HG03103 (cell line): ENCODE data around the gene UNC5B.

Source experiments
- ATAC-seq: cut with Tn5 transposase; IDR thresholded peaks from one replicate; pipeline ENCODE4 v1.9.1; 2021; ENCODE audit warnings: low read depth; ENCODE audit not compliant: unreplicated experiment

The UNC5B gene

DNA sequence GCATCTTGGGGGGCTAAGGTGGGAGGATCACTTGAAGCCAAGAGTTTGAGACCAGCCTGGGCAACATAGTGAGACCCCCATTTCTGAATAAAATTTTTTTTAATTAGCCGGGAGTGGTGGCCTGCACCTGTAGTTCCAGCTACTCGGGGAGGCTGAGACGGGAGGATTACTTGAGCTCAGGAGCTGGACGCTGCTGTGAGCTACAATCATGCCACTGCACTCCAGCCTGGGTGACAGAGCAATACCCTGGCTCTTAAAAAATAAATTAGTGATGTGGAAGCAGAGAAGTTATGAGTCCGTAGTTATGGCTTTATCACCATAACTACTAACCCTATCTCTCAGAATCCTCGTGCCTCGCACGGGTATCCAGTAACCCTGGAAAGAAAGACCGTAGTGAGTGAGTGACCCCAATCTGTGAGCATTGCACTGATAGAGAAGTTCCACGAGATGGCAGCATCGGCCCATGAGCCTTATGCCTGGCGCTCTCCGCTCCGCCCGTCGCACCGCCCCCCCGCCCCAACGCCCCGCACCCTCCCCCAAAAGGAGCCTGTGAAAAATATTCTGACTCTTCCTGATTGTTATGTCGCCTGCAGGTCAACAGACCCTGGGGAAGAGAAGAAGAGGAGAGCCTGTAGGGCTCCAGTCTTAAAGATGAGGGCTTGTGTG lies 101.8 kb downstream of the UNC5B start:
- no peak for ATAC-seq

DNA sequence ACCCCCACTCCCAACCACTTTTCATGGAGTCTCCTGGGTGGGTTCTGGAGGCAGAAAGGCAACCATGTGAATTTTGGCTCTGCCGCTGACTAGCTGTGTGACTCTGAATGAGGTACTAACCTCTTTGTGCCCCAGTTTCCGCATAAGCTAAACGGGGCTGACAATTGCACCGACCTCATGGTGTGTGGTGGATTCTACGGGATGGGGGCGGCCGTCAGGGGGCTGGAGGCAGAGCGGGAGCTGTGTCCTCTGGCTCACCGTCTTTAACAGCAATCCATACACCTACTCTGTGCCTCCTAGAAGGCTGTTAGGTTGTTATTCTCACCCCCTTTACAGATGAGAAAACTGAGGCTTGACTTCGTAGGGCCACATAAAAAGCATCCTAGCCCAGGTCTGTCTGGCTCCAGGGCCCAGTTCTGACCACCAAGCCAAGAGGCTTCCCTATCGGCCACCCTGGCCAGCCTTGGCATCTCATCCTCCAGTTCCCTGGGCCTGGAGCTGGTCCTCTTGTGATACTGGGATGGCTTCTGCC lies 102.4 kb downstream of the UNC5B start:
- no peak for ATAC-seq

DNA sequence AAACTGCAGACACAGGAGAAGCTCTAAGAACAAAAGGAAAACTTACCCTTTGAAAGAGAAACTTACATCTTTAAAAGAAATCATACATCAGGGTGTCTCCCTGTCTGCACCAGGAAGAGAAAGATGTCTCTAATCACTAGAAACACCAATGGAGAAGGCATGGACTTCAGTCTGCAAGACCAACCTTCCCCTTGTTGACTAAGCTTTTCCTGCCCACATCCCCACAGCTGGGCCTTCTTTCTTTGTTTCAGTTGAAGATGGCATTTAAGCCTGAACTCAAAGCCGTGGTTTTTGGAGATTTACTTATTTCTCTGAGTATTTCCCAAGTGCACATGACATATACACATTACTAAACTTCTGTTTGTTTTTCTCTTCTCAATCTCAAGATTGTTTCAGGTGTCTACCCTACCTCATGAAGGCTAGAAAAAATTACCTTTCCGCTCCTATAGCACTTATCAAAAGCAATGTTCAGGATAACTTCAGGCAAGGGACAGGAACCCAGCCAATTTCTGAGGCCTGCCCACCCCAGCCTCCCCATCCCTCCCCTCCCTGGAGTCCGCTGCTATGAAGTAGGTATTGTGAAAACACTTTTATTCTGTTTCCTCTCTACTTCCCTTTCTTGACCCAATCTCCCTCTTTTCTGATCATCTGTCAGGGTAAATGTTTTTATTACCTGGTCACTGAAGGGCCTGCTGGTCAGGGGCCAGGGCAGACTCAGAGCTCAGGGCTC lies 103.9 kb downstream of the UNC5B start:
- ATAC-seq, result no peak

DNA sequence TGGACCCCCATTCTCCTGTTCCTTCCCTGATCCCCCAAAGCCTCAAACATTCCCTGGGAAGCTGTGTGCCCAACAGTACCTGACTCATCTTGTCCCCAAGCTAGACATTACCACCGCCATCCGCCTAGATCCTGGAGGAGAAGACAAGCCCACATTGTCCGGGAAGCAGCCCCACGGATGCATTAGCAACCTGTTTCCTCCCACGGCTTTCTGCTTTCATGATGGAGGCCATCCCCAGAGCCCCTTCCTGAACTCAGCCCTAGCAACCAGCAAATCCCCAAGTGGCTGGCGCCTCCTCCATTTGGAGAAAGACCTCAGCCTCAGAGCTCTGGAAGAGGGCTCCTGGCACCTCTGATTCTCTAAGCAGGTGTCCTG lies 104.4 kb downstream of the UNC5B start:
- ATAC-seq, result no peak

DNA sequence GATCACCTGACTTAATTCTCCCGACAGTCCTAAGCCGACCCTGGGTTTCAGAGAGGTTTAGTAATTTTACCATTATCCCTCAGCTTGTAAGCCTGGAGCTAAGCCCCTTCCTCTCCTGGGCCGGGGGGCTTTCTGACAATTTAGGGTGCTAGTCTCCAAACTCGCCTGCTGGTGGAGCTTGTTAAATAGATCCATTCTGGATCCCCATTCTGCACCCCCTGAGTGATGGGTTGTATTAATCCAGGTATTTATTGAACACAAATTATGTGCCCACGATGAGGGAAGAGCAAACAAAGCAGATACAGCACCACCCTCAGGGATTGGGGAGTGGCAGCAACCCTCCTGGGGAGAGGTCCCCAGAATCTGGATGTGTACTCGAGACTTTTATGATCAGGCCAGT lies 105.4 kb downstream of the UNC5B start:
- ATAC-seq, result no peak

DNA sequence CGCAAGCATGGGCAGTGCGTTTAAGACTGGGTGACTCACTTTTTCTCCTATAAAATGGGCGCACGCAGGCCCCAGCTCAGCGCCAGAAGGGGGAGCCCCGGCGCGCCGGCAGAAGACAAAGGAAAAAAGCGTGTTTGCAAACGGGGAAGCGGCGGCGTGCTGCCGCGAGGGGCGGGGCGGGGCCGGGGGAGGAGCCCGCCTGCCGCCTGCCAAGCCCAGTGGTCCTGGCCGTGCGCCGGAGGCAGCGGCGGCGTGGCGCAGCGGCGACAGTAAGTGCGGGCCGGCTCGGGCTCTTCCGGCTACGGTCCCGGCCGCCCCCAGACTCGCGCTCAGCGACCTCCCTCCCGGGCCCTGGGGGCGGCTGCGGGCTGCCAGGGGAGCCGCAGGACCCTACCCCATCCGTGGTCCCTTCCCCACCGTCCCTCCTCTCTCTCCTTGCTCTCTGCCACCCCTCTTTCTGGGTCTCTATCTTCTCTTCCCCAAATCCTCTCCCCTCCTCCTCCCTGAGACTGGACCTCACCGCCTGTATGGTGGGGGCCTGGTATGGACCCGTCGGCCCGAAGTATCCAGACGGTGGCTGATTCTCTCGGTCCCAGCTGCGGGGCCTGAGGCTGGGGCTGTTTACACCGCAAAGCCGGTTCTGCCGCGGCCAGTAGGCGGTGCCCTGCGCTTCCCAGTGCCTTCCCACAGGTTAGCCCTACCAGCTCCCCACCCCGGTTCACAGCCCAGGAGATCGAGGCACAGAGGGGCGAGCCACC lies 106.9 kb downstream of the UNC5B start, which contains the start of gene SLC29A3:
SLC29A3 (plus strand) TSS at position 218 of the 758 bp plus-strand sequence; CDS start at position 269, 51 bp downstream.
- ATAC-seq, result peak; percentile 64

DNA sequence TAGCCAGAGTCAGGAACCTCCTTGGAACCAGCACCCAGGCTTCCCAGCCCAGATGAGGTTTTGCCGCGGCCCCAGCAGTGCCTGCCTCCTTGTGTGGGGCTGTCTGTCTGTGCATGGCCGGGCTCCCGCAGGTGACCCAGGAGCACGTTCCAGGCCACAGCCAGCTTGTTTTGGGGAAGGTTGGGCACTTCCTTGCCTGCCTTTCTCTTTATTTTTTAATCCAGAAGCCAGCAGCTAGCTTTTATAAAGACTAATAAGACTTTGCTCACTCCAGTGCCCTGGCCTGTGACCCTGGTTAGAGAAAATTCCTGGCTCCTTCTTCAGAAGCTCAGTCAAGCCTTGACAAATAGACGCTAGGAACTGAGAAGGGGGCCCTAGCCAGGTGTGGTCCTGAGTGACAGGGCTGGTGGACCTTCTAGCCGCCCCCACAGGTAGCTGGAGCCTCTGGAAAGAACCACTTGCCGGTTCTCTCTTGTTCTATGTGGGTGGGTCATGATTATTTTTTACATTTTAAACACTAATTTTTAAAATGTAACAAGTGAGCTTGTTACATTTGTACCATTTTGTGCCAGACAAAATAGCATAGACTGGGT lies 107.5 kb downstream of the UNC5B start:
- ATAC-seq, result no peak

DNA sequence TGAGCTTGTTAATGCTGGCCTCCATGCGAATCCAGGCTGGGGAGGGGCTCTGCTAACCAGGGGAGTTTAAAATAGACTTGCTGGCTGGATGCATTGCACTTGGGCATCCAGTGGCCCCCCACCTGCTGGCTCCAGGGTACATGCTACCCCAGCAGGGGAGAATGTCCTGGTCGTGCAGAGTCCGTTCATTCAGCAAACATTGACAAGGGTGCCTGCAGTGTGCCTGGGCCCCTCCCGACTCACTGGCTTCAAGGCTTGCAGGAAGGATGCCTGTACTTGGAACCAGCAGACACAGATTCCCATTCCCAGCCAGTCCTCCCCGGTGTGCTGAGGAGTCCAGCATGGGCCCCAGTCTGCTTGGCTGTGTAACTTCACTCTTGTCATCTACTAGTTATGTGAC lies 108.2 kb downstream of the UNC5B start:
- ATAC-seq, result no peak

DNA sequence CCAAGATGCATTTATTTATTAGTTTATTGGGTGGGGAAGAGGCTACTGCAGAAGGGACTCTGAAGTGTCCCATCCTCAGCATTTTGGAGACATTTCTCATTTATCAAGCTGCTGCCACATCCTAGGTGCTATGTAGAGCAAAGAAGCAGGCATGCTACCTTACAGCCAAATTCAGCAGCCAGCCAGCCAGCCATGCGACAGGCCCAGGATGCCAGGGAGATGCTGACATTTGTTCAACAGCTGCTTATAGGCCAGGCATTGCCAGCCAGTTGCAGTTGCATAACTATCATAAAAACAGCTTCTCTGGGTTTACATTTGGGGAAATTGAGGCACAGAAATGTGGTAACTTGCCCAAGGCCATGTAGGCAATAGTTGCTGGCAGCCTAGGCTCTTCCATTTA lies 109.0 kb downstream of the UNC5B start:
- ATAC-seq, result no peak

DNA sequence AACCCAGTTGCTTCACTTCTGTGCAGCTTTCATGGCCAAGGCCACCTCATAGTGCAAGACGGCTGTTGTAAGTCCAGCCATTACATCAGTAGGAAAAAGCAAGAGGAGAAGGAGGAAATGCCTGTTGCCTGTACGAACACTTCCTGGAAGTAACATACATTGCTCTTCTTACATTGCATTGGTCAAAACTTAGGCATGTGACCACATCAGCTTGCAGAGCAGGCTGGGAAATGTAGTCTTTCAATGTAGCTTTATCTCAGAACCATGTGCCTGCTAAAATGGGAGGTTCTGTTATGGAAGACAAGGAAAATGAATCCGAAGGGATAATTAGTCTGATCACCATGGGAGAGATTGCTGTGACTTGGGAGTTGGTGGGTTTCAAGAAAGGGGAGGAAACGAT lies 111.0 kb downstream of the UNC5B start:
- ATAC-seq, result no peak

DNA sequence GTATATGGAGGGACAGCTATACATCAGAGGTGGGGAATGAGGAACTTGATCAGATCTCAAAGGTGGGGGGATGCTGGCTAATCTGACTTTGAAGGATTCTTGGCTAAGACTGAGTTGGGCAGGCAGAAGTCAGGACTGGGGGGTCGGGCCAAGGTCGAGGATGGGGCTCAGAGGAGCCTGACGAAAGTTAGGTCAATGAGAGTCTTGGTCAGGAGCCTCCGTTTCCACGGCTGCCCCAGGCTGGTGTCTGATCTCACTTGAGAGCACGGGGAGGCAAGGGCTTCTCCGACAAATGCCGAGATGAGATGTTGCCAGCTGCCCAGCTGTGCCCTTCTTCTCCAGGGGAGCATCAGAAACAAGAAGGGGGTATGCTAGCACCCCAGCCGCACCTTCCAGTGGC lies 112.4 kb downstream of the UNC5B start:
- ATAC-seq, result no peak

DNA sequence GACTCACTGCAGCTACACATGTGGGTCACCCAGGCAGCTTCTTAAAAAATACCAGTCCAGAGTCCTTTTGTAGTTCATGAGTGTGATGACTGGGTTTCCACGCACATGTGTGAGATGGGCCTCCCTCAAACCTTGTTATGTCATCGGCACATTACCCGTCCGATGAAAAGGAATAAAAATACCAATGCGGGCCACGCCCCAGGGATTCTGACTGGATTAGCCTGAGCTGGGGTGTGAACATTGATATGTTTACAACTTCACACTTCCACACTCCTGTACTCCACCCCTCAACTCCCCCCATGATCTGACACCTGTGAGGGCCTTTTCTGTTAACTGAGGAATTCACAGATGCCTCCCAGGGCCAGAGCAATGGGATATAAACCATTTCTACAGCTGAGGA lies 112.9 kb downstream of the UNC5B start:
- ATAC-seq, result no peak

DNA sequence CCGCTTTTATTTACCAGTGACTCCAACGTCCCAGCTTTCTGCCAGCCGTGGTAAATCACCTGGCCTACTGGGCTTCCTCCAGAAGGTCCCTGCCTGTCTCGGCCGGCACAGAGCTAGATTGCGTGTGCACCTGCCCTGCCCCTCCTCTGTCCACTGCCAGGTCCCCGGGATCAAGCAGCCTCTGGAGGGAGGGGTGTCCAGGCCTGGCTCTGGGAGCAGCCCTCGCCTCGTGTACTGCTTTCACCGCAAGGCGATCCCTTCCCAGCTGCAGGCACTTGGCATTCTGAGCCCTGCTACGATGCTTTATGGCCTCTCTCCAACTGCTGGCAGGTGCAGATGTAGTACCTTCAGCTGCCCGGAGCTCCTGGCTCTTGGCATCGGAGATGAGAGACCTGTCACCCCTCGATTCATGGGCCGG lies 114.1 kb downstream of the UNC5B start:
- ATAC-seq, result no peak

DNA sequence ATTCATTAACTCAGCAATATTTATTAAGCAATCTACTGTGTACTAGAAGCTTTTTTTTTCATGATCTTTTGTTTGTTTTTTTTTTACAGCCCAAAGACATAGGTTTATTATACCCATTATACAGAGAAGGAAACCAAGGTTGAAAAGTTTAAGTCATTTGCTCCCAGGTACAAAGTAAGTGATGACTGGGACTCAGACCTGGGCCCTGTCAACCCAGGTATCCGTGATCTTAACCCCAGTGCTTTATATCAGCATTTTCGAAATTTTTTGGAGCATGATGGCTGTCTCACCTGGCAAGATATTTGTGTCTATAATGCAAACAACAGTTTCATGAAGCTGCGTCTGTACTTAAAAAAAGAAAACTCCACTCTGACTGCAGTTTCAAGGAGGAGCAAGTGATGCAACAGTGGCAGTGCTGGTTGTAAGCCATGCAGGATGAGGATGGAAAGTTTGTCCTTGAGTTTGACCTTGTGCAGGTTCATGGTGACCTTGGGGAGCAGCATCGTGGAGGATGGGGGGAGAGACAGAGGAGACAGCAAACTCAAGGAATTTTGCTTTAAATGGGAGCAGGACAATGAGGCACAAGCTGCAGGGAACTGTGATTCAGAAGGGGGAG lies 118.5 kb downstream of the UNC5B start:
- ATAC-seq, result no peak

DNA sequence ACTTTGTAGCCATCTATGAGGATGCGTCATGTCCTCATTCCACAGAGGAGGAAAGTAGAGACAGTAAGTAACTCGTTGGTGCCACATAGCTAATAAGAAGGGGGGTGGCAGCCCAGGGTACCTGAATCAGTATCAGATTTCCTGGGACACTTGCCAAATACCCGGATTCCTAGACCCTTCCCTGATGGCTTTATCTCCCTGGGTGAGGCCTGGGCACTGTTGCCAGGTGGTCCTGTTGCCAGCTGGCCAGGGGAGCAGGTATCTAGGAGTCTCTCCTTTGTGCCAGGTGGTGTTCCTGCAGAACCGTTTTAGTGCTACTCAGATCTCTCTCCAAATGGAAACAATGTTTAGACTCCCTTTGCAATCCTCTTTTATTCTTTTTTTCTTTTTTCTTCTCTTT lies 119.4 kb downstream of the UNC5B start:
- no peak for ATAC-seq

DNA sequence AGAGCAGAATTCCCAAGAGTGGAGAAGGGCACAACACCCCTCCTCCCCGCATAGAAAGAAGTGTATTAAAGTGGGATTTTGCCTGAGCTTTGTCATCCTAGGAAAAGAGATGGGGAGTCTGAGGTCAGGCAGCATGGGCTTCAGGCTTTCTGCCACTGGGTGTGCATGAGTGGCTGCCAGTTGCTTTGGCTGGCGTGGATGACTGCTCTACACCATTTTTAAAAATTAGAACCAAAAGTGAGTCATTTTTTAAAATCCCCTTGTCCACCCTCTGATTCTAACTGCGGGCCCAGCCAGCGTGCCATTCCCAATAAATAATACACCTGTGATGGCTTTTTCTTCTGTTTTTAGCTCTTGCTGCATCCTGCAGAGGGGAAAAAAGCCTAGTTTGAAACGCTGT lies 120.1 kb downstream of the UNC5B start:
- no peak for ATAC-seq

DNA sequence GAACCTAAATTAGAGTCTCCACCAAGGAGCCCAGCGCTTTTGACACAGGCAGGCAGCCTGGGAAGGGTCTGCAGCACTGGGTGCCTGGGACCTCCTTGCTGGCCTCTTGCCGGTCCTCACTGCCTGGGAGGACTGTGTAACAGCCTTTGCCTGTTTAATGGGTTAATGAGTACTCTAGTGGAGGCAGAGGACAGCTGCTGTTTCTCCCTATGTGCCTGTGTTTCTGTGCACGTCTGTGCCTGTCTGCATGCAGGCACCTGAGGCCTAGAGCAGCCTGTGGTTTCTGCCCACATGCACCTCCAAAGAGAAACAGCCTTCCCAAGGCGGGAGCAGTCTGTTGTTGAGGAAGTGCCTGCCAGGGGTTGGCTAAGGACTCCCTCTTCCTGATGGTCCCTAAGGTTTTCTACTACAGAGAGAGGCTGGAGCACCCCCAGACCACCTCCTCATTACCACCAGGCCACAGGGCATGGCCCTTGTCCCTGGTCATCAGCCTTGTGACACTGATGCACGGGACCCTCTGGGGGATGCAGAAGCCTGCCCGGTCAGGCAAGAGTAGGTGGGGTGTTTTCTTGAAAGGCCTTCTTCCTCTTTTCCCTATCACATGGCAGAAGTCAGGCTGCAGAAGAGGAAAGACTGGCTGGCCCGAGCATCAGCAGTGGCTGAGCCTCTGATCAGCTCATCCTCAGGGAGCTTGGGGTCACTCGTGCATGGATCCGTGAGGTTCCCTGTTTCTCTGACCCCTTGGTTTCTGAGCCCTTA lies 120.9 kb downstream of the UNC5B start:
- no peak for ATAC-seq

DNA sequence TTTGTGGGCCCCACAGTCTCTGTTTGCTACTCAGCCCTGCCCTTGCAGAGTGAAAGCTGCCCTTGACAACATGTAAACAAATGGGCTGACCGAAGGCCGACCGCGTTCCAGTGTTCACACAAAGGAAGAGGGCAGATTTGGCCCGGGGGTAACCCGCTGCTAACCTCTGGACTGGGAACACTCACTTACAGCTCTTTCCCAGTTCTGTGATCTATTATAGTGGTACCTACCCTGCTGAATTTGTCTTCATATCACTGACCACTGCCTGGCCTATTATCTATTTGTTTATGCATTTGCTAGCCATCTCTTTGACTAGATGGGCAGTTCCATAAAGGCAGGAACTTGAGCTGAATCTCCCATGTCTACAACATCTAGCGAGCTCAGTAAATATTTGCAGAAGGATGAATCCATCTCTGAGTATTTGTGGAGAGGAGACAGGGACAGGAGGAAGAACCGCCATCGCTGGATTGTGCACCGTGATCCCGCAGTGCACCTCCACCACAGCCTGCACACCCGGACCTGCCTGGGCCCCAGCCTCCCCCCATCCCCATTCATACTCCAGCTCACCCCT lies 121.9 kb downstream of the UNC5B start:
- no peak for ATAC-seq

DNA sequence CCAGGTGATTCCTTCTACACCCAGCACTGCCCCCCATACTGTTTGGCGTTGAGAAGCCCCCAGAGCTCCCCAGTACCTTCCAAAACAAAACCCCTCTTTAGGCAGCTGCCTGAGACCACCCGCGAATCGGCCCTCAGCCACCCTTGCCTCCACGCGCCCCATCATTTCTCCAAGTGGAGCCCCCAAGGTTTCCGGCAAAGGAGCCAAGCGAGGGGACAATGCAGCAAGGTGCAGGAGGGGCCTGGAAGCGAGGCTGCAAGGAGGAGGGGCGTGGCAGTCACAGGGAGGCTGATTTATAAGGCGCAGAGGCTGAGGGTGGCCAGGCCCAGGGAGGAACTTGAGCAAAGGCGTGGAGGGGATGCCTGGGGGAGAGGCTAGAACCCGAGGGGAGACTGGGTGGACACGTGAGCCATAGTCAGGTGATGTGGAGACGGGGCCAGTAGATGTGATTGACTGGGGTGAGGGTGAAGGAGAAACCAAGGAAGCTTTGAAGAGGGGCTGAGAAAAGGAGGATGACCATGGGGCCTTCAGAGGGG lies 122.9 kb downstream of the UNC5B start:
- no peak for ATAC-seq
